ENCODE measurements around the gene MTHFD1L. TPM values are rescaled to one million over a fixed set of nuclear protein-coding genes. Genes with fewer than 3 reads are reported as not detected.

MTHFD1L gene
- total RNA-seq, 1 donor from 2014 or later, result 107 TPM

GRCh38 chr6:150993253-150993652, 127.8 kb downstream of the MTHFD1L start:
- Histone ChIP-seq H3K9me3 (ENCODE audit: insufficient read depth, low read depth, low read length) (no peaks in the 10 kb centered on the region), H3K4me3 (ENCODE audit: insufficient read depth, low read depth, low read length) (no peak overlapping the region), H3K4me1 (ENCODE audit: insufficient read depth, low read length) (no peaks in the 10 kb centered on the region), H3K4me2 (ENCODE audit: low read length) (no peak overlapping the region), H3K27me3 (ENCODE audit: insufficient read depth, low read length) (no peaks in the 10 kb centered on the region), H3K27ac (ENCODE audit: low read depth, low read length) (no peak overlapping the region), H3K79me2 (ENCODE audit: insufficient read depth, low read length) (no peaks in the 10 kb centered on the region), H2AFZ (ENCODE audit: low read depth, low read length) (no peak overlapping the region), H3K36me3 (ENCODE audit: insufficient read depth, low read length) (peaks cover 12% of the 10 kb centered on the region), H3K9ac (ENCODE audit: low read length) (no peak overlapping the region), H4K20me1 (ENCODE audit: insufficient read depth, low read length) (no peaks in the 10 kb centered on the region)
- Mint-ChIP-seq H3K4me1 (ENCODE audit: low read depth, unreplicated experiment) (no peaks in the 10 kb centered on the region), H3K4me3 (ENCODE audit: unreplicated experiment) (no peak overlapping the region), H3K36me3 (ENCODE audit: low read depth, unreplicated experiment) (peaks cover 27% of the 10 kb centered on the region), H3K9me3 (ENCODE audit: unreplicated experiment) (no peaks in the 10 kb centered on the region), H3K27me3 (ENCODE audit: low read depth, unreplicated experiment) (no peaks in the 10 kb centered on the region), H3K27ac (ENCODE audit: unreplicated experiment) (no peak overlapping the region)
- DNase-seq (ENCODE audit: low read depth) (no peak), FAIRE-seq (no peak)
- TF ChIP-seq, protein P1, sequence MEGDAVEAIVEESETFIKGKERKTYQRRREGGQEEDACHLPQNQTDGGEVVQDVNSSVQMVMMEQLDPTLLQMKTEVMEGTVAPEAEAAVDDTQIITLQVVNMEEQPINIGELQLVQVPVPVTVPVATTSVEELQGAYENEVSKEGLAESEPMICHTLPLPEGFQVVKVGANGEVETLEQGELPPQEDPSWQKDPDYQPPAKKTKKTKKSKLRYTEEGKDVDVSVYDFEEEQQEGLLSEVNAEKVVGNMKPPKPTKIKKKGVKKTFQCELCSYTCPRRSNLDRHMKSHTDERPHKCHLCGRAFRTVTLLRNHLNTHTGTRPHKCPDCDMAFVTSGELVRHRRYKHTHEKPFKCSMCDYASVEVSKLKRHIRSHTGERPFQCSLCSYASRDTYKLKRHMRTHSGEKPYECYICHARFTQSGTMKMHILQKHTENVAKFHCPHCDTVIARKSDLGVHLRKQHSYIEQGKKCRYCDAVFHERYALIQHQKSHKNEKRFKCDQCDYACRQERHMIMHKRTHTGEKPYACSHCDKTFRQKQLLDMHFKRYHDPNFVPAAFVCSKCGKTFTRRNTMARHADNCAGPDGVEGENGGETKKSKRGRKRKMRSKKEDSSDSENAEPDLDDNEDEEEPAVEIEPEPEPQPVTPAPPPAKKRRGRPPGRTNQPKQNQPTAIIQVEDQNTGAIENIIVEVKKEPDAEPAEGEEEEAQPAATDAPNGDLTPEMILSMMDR (IDR thresholded peaks at IDR 0.05; ENCODE audit: insufficient read depth, low read depth, low read length), result no peak
- TF ChIP-seq EZH2 (IDR thresholded peaks at IDR 0.05; ENCODE audit: insufficient read depth, low read length), result no peak

DNA sequence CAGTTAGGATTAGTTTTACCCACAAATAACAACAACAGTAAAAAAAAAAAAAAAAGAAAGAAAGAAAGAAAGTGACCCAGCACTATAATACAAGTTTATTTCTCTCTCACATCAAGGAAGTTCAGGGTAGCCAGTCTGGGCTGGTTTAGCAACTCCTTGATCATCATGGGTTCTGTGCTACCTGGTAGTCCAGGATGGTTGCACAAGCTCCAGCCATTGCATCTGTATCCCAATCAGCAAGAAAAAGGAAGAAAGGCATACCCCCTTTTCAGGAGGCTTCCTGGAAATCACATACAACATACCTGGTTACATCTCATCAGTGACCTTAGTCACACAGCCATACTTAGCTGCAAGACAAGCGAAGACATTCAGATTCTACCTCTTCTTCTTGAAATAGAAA, 128.5 kb downstream of the MTHFD1L start:
- Histone ChIP-seq H3K27me3 (ENCODE audit: insufficient read depth, low read length) (no peaks in the 10 kb centered on the region), H4K20me1 (ENCODE audit: insufficient read depth, low read length) (no peaks in the 10 kb centered on the region), H3K9ac (ENCODE audit: low read length) (no peak overlapping the region), H3K4me2 (ENCODE audit: low read length) (no peak overlapping the region), H3K4me3 (ENCODE audit: insufficient read depth, low read depth, low read length) (no peak overlapping the region), H3K4me1 (ENCODE audit: insufficient read depth, low read length) (no peaks in the 10 kb centered on the region), H3K27ac (ENCODE audit: low read depth, low read length) (no peak overlapping the region), H2AFZ (ENCODE audit: low read depth, low read length) (no peak overlapping the region), H3K9me3 (ENCODE audit: insufficient read depth, low read depth, low read length) (no peaks in the 10 kb centered on the region), H3K36me3 (ENCODE audit: insufficient read depth, low read length) (peaks cover 12% of the 10 kb centered on the region), H3K79me2 (ENCODE audit: insufficient read depth, low read length) (no peaks in the 10 kb centered on the region)
- H3K4me1 Mint-ChIP-seq (ENCODE audit: low read depth, unreplicated experiment), result no peaks in the 10 kb centered on the region
- H3K27ac Mint-ChIP-seq (ENCODE audit: unreplicated experiment), result no peak overlapping the region
- DNase-seq (ENCODE audit: low read depth), result no peak
- FAIRE-seq, result no peak
- peaks cover 27% of the 10 kb centered on the region for H3K36me3 Mint-ChIP-seq (ENCODE audit: low read depth, unreplicated experiment)
- H3K4me3 Mint-ChIP-seq (ENCODE audit: unreplicated experiment), result no peak overlapping the region
- no peaks in the 10 kb centered on the region for H3K27me3 Mint-ChIP-seq (ENCODE audit: low read depth, unreplicated experiment)
- no peaks in the 10 kb centered on the region for H3K9me3 Mint-ChIP-seq (ENCODE audit: unreplicated experiment)
- TF ChIP-seq EZH2 (IDR thresholded peaks at IDR 0.05; ENCODE audit: insufficient read depth, low read length), result no peak
- TF ChIP-seq, protein P1 (IDR thresholded peaks at IDR 0.05; ENCODE audit: insufficient read depth, low read depth, low read length), result no peak

DNA sequence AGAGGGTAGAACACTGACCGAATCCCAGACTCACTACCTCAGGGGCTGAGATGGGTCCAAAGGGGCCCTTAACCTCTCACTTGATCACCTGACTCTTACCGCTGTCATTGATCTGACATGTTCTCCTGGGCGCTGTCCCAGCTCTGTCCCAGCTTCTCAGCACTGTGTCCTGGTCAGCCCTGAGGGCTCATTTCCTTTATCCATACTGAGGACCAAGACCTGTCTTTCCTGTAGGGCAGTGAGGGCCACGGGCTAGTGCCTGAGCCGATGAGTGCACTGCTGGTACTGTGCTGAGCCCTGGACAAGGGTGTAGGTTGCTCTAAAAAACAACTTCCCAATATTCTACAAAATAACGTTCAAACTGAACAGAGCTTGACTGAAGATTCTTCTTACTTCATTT, 131.5 kb downstream of the MTHFD1L start:
- H3K4me2 ChIP-seq (ENCODE audit: low read length), result no peak overlapping the region
- peaks cover 12% of the 10 kb centered on the region for H3K36me3 ChIP-seq (ENCODE audit: insufficient read depth, low read length)
- no peaks in the 10 kb centered on the region for H3K4me1 ChIP-seq (ENCODE audit: insufficient read depth, low read length)
- Mint-ChIP-seq H3K27me3 (ENCODE audit: low read depth, unreplicated experiment) (no peaks in the 10 kb centered on the region), H3K36me3 (ENCODE audit: low read depth, unreplicated experiment) (peaks cover 20% of the 10 kb centered on the region), H3K9me3 (ENCODE audit: unreplicated experiment) (no peaks in the 10 kb centered on the region), H3K27ac (ENCODE audit: unreplicated experiment) (no peak overlapping the region), H3K4me3 (ENCODE audit: unreplicated experiment) (no peak overlapping the region), H3K4me1 (ENCODE audit: low read depth, unreplicated experiment) (no peaks in the 10 kb centered on the region)
- H3K9me3 ChIP-seq (ENCODE audit: insufficient read depth, low read depth, low read length), result no peaks in the 10 kb centered on the region
- no peaks in the 10 kb centered on the region for H4K20me1 ChIP-seq (ENCODE audit: insufficient read depth, low read length)
- no peak overlapping the region for H3K9ac ChIP-seq (ENCODE audit: low read length)
- DNase-seq (ENCODE audit: low read depth), result no peak
- no peak overlapping the region for H2AFZ ChIP-seq (ENCODE audit: low read depth, low read length)
- H3K27me3 ChIP-seq (ENCODE audit: insufficient read depth, low read length), result no peaks in the 10 kb centered on the region
- FAIRE-seq, result no peak
- H3K27ac ChIP-seq (ENCODE audit: low read depth, low read length), result no peak overlapping the region
- H3K4me3 ChIP-seq (ENCODE audit: insufficient read depth, low read depth, low read length), result no peak overlapping the region
- no peak for TF ChIP-seq EZH2 (IDR thresholded peaks at IDR 0.05; ENCODE audit: insufficient read depth, low read length)
- TF ChIP-seq, protein P1 (IDR thresholded peaks at IDR 0.05; ENCODE audit: insufficient read depth, low read depth, low read length), result no peak
- no peaks in the 10 kb centered on the region for H3K79me2 ChIP-seq (ENCODE audit: insufficient read depth, low read length)

Data from astrocyte (in vitro differentiated cells and primary cell).